Thoracic aorta (tissue), 2 donors: ENCODE data around the gene SYCE3. TPM values are rescaled to one million over a fixed set of nuclear protein-coding genes. Genes with fewer than 3 reads are reported as not detected.

Source experiments
- ATAC-seq: fragments of 150-250 bp; one replicate; pipeline ENCODE4 v1.8.0; 2017; ENCODE audit warnings: low read depth; ENCODE audit not compliant: insufficient number of reproducible peaks, low FRiP score
- DNase-seq: peaks from one replicate; pipeline ENCODE4 v3.0.0-alpha.2; 2020; ENCODE audit warnings: low spot score
- H3K27ac ChIP-seq, 2 donors: fragments of 200-600 bp; sonication (generic); 1 replicate in 1 of 2; 2 replicates in 1 of 2; pipeline ENCODE4 v1.5.1; 2016; ENCODE audit warnings: mild to moderate bottlenecking in 2 of 2, moderate library complexity in 2 of 2
- H3K27me3 ChIP-seq: fragments of 200-600 bp; sonication (generic); replicated peaks from 2 replicates; pipeline ENCODE4 v1.6.0; 2016; ENCODE audit warnings: mild to moderate bottlenecking; ENCODE audit not compliant: insufficient read depth
- H3K36me3 ChIP-seq: fragments of 200-600 bp; sonication (generic); one replicate; pipeline ENCODE4 v1.5.1; 2016
- H3K4me1 ChIP-seq, 2 donors: fragments of 200-600 bp; sonication (generic); 1 replicate in 1 of 2; 2 replicates in 1 of 2; pipeline versions ENCODE4 v1.5.1 to v1.6.0; 2016; ENCODE audit warnings: low read depth in 2 of 2, mild to moderate bottlenecking in 1 of 2; ENCODE audit not compliant: control insufficient read depth in 1 of 2
- H3K4me3 ChIP-seq: fragments of 200-600 bp; sonication (generic); 2 replicates; pipeline ENCODE4 v1.5.1; 2016; ENCODE audit warnings: mild to moderate bottlenecking
- H3K9me3 ChIP-seq: fragments of 200-600 bp; sonication (generic); 2 replicates; pipeline ENCODE4 v1.5.1; 2016
- total RNA-seq, 2 donors: library from RNA; depleted of rRNA; stranded (reverse); fragments of >200 nt; gene quantifications; one replicate each; pipeline versions ENCODE4 v1.1.0 to v1.2.3, GENCODE V29; 2016
- TF ChIP-seq, protein P1 (sequence below): fragments of 200-600 bp; sonication (generic); IDR thresholded peaks from one replicate; pipeline ENCODE4 v1.5.1; 2019; ENCODE audit warnings: antibody characterized with exemption

Gene SYCE3
- total RNA-seq, 2 donors from 2014 or later: not detected

DNA sequence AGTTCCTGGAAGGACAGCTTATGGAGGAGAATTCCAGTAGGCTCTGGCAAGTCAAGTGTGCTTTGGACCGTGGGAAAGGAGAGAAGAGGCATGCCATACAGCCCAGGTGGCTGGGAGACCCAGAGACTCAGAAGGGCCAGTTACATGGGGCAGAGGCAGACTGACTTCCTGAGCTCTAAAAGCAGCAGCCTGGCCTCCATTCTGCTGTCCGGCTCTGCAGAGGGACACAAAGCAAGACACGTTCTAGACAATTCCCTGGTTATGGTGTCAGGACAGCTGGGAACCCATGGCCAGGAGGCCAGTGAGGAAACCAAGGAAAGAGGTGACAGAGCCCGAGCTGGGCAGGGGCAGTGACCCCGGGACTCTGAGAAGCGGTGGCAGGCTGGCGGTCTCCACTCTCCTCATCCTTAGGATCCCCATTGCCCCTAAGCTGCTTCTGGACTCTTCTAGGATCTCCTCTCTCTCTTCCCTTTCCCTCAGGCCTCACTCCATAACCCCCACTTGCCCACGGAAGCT, 12.8 kb upstream of the SYCE3 start:
- no peak for ATAC-seq
- DNase-seq: no peak
- Histone ChIP-seq H3K9me3 (no peaks in the 10 kb centered on the region), H3K4me3 (no peak overlapping the region), H3K27me3 (no peaks in the 10 kb centered on the region), H3K36me3 (no peaks in the 10 kb centered on the region), H3K27ac (no peak overlapping the region), H3K4me1 (peaks cover 3 to 8% of the 10 kb centered on the region in 2 donors)
- TF ChIP-seq, protein P1, sequence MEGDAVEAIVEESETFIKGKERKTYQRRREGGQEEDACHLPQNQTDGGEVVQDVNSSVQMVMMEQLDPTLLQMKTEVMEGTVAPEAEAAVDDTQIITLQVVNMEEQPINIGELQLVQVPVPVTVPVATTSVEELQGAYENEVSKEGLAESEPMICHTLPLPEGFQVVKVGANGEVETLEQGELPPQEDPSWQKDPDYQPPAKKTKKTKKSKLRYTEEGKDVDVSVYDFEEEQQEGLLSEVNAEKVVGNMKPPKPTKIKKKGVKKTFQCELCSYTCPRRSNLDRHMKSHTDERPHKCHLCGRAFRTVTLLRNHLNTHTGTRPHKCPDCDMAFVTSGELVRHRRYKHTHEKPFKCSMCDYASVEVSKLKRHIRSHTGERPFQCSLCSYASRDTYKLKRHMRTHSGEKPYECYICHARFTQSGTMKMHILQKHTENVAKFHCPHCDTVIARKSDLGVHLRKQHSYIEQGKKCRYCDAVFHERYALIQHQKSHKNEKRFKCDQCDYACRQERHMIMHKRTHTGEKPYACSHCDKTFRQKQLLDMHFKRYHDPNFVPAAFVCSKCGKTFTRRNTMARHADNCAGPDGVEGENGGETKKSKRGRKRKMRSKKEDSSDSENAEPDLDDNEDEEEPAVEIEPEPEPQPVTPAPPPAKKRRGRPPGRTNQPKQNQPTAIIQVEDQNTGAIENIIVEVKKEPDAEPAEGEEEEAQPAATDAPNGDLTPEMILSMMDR: no peak

DNA sequence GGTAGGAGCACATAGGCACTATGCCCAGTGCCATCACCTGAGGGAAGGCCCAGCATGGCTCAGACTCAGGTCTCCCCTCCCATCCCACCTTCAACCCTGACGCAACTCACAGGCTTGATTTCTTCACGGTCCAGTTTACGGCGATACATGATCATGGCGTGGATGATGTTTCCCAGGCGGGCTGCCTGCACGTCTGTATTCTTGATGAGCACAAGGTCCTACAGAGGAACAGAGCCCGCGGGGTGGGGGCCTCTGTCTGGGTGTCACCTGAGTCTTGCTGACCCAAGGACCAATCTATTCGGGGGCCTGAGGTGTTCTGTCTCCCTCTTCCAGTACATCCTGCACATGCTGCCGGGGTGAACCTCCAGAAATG, 11.7 kb upstream of the SYCE3 start:
- no peaks in the 10 kb centered on the region for H3K9me3 ChIP-seq
- DNase-seq: no peak
- no peaks in the 10 kb centered on the region for H3K27me3 ChIP-seq
- TF ChIP-seq, protein P1: no peak
- no peak overlapping the region for H3K4me3 ChIP-seq
- ATAC-seq: no peak
- H3K4me1 ChIP-seq: peaks cover 3 to 8% of the 10 kb centered on the region in 2 donors
- H3K27ac ChIP-seq: no peak overlapping the region
- no peaks in the 10 kb centered on the region for H3K36me3 ChIP-seq

DNA sequence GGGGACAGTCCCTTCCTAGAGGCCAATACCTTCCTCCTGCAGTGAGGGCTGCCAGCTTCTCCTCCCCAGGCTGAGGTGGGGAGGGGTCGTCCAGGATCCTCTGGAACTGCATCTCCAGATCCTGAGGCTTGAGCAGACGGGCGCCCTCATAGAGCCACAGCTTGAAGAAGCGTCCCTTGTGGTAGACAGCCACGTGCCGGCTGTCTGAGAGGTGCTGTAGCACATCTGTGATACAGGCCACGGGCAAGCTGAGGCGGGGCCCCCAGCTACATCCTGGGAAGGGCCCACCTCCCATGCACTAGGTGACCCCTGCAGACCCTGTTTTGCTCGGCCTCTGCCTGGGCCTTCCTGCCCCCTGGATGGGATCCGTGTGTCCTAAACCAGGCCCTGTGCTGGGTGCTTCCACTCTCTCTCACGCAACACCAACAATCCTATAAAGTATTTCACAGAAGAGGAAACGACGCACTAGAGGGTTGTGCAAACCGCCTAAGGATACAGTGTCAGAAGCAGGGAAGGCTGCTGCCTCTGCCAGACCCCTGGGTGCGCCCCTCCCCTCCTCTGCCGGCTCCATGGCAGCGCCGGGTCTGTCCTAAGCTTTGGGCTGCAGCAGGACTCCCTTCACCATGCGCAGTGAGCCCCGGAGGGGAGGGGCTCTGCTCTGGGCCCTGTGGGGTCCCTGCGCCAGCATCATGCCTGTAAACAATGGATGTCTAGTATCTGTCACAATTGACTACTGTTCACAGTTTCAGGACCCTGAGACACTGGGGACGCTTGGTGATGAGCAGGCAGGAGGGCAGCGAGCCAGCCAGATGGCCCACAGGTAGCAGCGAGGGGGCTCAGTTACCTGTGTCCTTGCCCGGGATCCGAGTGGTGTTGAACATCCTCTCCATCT, 11.0 kb upstream of the SYCE3 start:
- ATAC-seq: no peak
- TF ChIP-seq, protein P1: no peak
- Histone ChIP-seq H3K4me3 (no peak overlapping the region), H3K36me3 (no peaks in the 10 kb centered on the region), H3K4me1 (peaks cover 3 to 6% of the 10 kb centered on the region in 2 donors), H3K9me3 (no peaks in the 10 kb centered on the region), H3K27ac (no peak overlapping the region), H3K27me3 (no peaks in the 10 kb centered on the region)
- no peak for DNase-seq

DNA sequence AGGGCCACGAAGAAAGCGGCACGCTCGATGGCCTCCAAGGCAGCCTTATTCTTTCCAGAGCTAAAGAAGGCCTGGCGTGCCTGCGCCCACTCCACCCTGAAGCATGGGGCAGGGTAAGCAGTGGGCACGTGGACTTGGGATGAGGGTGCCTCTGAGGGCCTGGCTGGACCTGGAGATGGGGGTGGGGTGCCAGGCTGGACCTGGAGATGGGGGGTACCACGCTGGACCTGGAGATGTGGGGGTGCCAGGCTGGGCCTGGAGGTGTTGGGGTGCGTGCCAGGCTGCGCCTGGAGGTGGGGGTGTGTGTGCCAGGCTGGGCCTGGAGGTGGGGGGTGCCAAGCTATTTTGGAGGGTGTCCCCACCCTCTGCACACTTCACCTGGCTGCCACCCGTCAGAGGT, 10.2 kb upstream of the SYCE3 start:
- TF ChIP-seq, protein P1: no peak
- Histone ChIP-seq H3K4me3 (no peak overlapping the region), H3K27ac (no peak overlapping the region), H3K4me1 (no peaks in the 10 kb centered on the region), H3K9me3 (no peaks in the 10 kb centered on the region), H3K36me3 (no peaks in the 10 kb centered on the region), H3K27me3 (no peaks in the 10 kb centered on the region)
- ATAC-seq: no peak
- no peak for DNase-seq

DNA sequence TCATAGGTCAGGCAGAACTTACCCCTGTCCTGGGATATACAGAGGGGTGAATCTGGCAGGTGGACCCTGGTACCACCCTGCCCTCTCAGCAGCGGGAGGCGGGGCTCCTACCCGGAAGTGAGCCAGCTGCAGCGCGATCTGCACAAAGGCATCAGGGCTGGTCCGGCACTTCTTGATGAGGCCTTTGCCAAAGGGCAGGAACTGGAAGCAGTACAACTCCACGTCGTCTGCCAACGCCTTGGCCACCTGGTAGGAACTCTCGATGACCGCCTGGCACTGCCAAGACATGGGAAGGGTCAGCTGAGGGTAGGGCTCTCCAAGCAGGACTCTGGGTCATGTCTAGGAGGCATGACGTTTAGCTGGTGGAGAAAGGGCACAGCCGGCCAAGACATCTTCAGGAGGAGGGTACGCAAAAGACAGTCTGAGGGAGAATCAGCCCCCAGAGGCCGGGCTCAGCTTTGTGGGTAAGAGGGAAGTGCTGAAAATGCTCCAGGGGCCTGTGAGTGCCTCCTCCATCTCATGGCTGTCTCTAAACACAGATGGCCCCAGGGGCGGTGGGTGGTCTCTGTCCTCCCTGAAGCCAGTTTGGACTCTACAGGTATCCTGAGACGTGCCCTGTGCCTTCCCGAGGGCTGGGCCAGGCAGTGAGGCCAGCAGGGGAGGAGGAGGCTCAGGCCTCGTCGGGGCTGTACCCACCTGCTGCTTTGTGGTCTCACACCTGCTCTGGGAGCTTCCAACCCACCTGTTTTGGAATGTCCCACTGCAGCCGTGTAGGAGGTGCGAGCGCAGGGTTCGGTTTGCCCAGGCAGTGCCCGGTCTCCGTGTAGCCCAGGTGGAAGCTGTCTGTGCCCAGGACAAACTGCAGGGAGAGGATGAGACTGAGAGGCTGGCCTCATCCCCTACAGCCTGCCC, 8.8 kb upstream of the SYCE3 start:
- ATAC-seq: no peak
- Histone ChIP-seq H3K4me3 (no peak overlapping the region), H3K27ac (no peak overlapping the region), H3K36me3 (no peaks in the 10 kb centered on the region), H3K27me3 (no peaks in the 10 kb centered on the region), H3K4me1 (no peaks in the 10 kb centered on the region), H3K9me3 (no peaks in the 10 kb centered on the region)
- TF ChIP-seq, protein P1: no peak
- DNase-seq: no peak
